ENCODE data around the gene LIAS.
"Not testable (repeated sequence)": the region's sequence is repeated elsewhere in the genome, so short reads cannot be mapped to it uniquely, and the experiment has no call there.

Gene LIAS

DNA sequence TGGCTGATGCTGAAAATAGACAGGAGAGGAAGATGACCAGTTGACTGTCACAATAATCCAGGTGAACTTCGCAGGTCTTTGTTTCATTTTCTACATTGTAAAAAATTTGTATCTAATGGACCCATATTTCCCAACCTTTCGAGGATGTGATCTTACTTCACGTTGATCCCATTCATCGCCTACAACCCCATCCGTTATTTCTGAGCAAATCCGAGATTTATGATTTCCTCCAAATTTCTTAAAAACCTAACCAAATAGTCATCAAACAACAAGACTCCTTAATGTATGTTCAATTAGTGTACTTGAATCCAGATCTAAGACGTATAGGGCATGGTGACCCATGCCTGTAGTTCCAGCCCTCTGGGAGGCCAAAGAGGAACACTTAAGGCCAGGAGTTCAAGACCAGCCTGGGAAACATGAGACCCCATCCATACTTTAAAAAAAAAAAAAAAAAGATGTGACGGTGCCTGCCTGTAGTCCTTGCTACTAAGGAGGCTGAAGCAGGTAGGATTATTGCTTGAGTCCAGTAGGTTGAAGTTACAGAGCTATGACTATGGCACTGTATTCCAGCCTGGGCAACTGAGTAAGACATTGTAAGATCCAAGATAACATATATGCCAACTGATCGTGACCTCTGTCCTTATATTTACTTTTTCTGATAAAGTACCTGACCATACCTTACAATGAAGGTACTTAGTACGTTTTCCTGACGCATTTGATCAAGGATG lies 5.8 kb upstream of the LIAS start:
- Histone ChIP-seq H3K27me3 (ENCODE audit: control insufficient read depth in 5 of 5, insufficient read depth in 4 of 5, low read length in 5 of 5) (no peaks in the 10 kb centered on the region), H3K9me3 (ENCODE audit: control insufficient read depth in 5 of 5, low read length in 5 of 5) (no peaks in the 10 kb centered on the region), H3K4me1 (ENCODE audit: control insufficient read depth in 5 of 5, insufficient read depth in 5 of 5, low read length in 5 of 5) (peaks cover 5 to 64% (median 33%) of the 10 kb centered on the region in 5 donors), H3K4me3 (ENCODE audit: low read depth in 1 of 5, low read length in 5 of 5) (no peak overlapping the region), H3K27ac (ENCODE audit: low read depth, low read length) (no peak overlapping the region), H3K36me3 (ENCODE audit: control insufficient read depth in 5 of 5, insufficient read depth in 5 of 5, low read length in 5 of 5) (peaks cover 52 to 70% (median 54%) of the 10 kb centered on the region in 5 donors), H3K9ac (ENCODE audit: low read length in 5 of 5) (no peak overlapping the region)

GRCh38 chr4:39453738-39454137 lies 5.1 kb upstream of the LIAS start:
- Histone ChIP-seq H3K4me1 (ENCODE audit: control insufficient read depth in 5 of 5, insufficient read depth in 5 of 5, low read length in 5 of 5) (peaks cover 5 to 58% (median 35%) of the 10 kb centered on the region in 5 donors), H3K9ac (ENCODE audit: low read length in 5 of 5) (no peak overlapping the region), H3K36me3 (ENCODE audit: control insufficient read depth in 5 of 5, insufficient read depth in 5 of 5, low read length in 5 of 5) (peaks cover 48 to 66% (median 54%) of the 10 kb centered on the region in 5 donors), H3K9me3 (ENCODE audit: control insufficient read depth in 5 of 5, low read length in 5 of 5) (no peaks in the 10 kb centered on the region), H3K4me3 (ENCODE audit: low read depth in 1 of 5, low read length in 5 of 5) (no peak overlapping the region), H3K27ac (ENCODE audit: low read depth, low read length) (no peak overlapping the region), H3K27me3 (ENCODE audit: control insufficient read depth in 5 of 5, insufficient read depth in 4 of 5, low read length in 5 of 5) (no peaks in the 10 kb centered on the region)

DNA sequence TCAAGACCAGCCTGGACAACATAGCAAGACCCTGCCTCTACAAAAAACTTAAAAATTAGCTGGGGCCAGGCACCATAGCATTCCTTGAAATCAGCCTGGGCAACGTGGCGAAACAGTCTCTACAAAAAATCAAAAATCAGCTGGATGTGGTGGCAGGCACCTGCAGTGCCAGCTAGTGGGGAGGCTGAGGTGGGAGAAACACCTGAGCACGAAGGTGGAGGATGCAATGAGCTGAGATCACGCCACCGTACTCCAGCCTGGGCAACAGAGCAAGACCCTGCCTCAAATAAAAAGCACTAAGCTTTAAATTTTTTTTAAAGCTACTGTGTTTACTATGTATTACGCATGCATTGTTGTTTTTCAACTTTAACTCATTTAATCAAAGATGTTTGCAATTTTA lies 3.4 kb upstream of the LIAS start:
- peaks cover 5 to 57% (median 43%) of the 10 kb centered on the region in 5 donors for H3K4me1 ChIP-seq (ENCODE audit: control insufficient read depth in 5 of 5, insufficient read depth in 5 of 5, low read length in 5 of 5)
- no peak overlapping the region for H3K27ac ChIP-seq (ENCODE audit: low read depth, low read length)
- peaks cover 41 to 62% (median 54%) of the 10 kb centered on the region in 5 donors for H3K36me3 ChIP-seq (ENCODE audit: control insufficient read depth in 5 of 5, insufficient read depth in 5 of 5, low read length in 5 of 5)
- H3K9ac ChIP-seq (ENCODE audit: low read length in 5 of 5): peak overlapping the region in 1 of 5 donors; percentile 97
- no peaks in the 10 kb centered on the region for H3K9me3 ChIP-seq (ENCODE audit: control insufficient read depth in 5 of 5, low read length in 5 of 5)
- no peaks in the 10 kb centered on the region for H3K27me3 ChIP-seq (ENCODE audit: control insufficient read depth in 5 of 5, insufficient read depth in 4 of 5, low read length in 5 of 5)
- H3K4me3 ChIP-seq (ENCODE audit: low read depth in 1 of 5, low read length in 5 of 5): no peak overlapping the region

DNA sequence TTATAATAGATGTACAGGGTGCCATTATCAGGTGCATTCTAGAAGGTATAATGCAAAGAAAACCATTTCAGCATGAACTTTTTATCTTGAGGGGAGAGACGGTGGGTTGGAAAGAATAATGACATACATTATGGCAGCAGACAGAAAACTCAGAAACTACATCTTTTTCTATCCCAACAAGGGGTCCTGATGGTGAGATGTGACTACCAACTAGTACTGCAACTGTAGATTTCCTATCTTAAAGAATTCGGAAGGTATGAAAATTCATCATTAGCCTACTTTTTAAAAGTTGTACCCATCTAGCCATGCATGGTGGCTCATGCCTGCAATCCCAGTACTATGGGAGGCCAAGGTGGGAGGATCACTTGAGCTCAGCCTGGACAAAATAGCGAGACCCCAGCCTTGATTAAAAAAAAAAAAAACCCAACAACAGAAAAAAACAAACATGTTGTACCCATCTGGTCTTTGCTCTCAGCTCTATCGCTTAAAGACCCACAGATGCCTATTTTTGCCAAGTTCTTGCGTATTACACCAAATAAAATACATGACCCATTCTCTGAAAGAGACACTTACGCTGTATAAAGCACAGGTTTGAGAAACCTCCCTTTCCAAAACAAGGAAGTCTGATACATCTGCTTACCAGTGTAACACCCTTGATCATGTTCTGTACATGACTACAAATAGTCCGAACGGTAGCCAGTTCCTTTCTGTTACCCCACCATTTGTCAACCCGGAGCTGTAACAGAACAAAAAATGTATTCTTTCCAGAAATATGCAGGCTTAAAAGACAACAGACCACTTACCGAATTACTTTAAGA lies 1.7 kb upstream of the LIAS start:
- peak overlapping the region; percentile 87 to 99 (median 93) for H3K4me3 ChIP-seq (ENCODE audit: low read depth in 1 of 5, low read length in 5 of 5)
- peaks cover 43 to 57% (median 49%) of the 10 kb centered on the region in 5 donors for H3K36me3 ChIP-seq (ENCODE audit: control insufficient read depth in 5 of 5, insufficient read depth in 5 of 5, low read length in 5 of 5)
- no peaks in the 10 kb centered on the region for H3K27me3 ChIP-seq (ENCODE audit: control insufficient read depth in 5 of 5, insufficient read depth in 4 of 5, low read length in 5 of 5)
- H3K27ac ChIP-seq (ENCODE audit: low read depth, low read length): peak overlapping the region; percentile 98
- H3K9ac ChIP-seq (ENCODE audit: low read length in 5 of 5): peak overlapping the region; percentile 97 to 100 (median 98)
- no peaks in the 10 kb centered on the region for H3K9me3 ChIP-seq (ENCODE audit: control insufficient read depth in 5 of 5, low read length in 5 of 5)
- H3K4me1 ChIP-seq (ENCODE audit: control insufficient read depth in 5 of 5, insufficient read depth in 5 of 5, low read length in 5 of 5): peaks cover 5 to 41% (median 37%) of the 10 kb centered on the region in 5 donors

DNA sequence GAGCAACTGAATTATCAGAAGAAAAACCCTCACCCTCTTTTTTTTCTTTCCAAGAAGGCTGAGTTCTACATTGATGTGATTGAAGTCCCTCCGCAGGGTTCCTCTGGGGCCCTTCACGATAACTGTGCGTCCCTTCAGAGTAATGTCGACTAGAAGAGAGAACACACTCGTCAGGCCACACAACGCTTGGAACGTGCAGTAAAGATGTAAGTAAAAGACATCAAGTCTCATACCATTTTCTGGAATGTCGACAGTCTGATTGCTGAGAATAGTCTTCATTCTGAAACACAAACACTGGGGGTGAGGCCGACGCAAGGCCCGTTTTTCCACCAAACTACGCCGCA lies 723 bp upstream of the LIAS start:
- Histone ChIP-seq H3K27ac (ENCODE audit: low read depth, low read length) (peak overlapping the region; percentile 98), H3K4me1 (ENCODE audit: control insufficient read depth in 5 of 5, insufficient read depth in 5 of 5, low read length in 5 of 5) (peaks cover 5 to 40% (median 37%) of the 10 kb centered on the region in 5 donors), H3K4me3 (ENCODE audit: low read depth in 1 of 5, low read length in 5 of 5) (peak overlapping the region; percentile 87 to 99 (median 93)), H3K36me3 (ENCODE audit: control insufficient read depth in 5 of 5, insufficient read depth in 5 of 5, low read length in 5 of 5) (peaks cover 38 to 53% (median 47%) of the 10 kb centered on the region in 5 donors), H3K9ac (ENCODE audit: low read length in 5 of 5) (peak overlapping the region; percentile 97 to 100 (median 98))
- H3K9me3 ChIP-seq (ENCODE audit: control insufficient read depth in 5 of 5, low read length in 5 of 5); H3K27me3 ChIP-seq (ENCODE audit: control insufficient read depth in 5 of 5, insufficient read depth in 4 of 5, low read length in 5 of 5): not testable (repeated sequence)

GRCh38 chr4:39464886-39465501 lies 6.1 kb downstream of the LIAS start:
- Histone ChIP-seq H3K27ac (ENCODE audit: low read depth, low read length) (no peak overlapping the region), H3K9ac (ENCODE audit: low read length in 5 of 5) (no peak overlapping the region), H3K36me3 (ENCODE audit: control insufficient read depth in 5 of 5, insufficient read depth in 5 of 5, low read length in 5 of 5) (peaks cover 18 to 36% (median 30%) of the 10 kb centered on the region in 5 donors), H3K9me3 (ENCODE audit: control insufficient read depth in 5 of 5, low read length in 5 of 5) (no peaks in the 10 kb centered on the region), H3K4me3 (ENCODE audit: low read depth in 1 of 5, low read length in 5 of 5) (no peak overlapping the region), H3K27me3 (ENCODE audit: control insufficient read depth in 5 of 5, insufficient read depth in 4 of 5, low read length in 5 of 5) (no peaks in the 10 kb centered on the region), H3K4me1 (ENCODE audit: control insufficient read depth in 5 of 5, insufficient read depth in 5 of 5, low read length in 5 of 5) (peaks cover 0 to 9% (median 7%) of the 10 kb centered on the region in 5 donors)

- Histone ChIP-seq H3K9me3 (ENCODE audit: control insufficient read depth in 5 of 5, low read length in 5 of 5) (no peaks in the 10 kb centered on the region), H3K4me1 (ENCODE audit: control insufficient read depth in 5 of 5, insufficient read depth in 5 of 5, low read length in 5 of 5) (peaks cover 0 to 10% (median 7%) of the 10 kb centered on the region in 5 donors), H3K27ac (ENCODE audit: low read depth, low read length) (no peak overlapping the region), H3K36me3 (ENCODE audit: control insufficient read depth in 5 of 5, insufficient read depth in 5 of 5, low read length in 5 of 5) (peaks cover 11 to 30% (median 26%) of the 10 kb centered on the region in 5 donors), H3K4me3 (ENCODE audit: low read depth in 1 of 5, low read length in 5 of 5) (no peak overlapping the region), H3K27me3 (ENCODE audit: control insufficient read depth in 5 of 5, insufficient read depth in 4 of 5, low read length in 5 of 5) (no peaks in the 10 kb centered on the region), H3K9ac (ENCODE audit: low read length in 5 of 5) (peak overlapping the region in 2 of 5 donors; percentile 13 to 20)
Measured at GRCh38 chr4:39466747-39467146, 7.9 kb downstream of the LIAS start.

- H3K36me3 ChIP-seq (ENCODE audit: control insufficient read depth in 5 of 5, insufficient read depth in 5 of 5, low read length in 5 of 5): peaks cover 11 to 30% (median 27%) of the 10 kb centered on the region in 5 donors
- no peaks in the 10 kb centered on the region for H3K27me3 ChIP-seq (ENCODE audit: control insufficient read depth in 5 of 5, insufficient read depth in 4 of 5, low read length in 5 of 5)
- peak overlapping the region in 1 of 5 donors; percentile 39 for H3K9ac ChIP-seq (ENCODE audit: low read length in 5 of 5)
- H3K27ac ChIP-seq (ENCODE audit: low read depth, low read length): no peak overlapping the region
- no peaks in the 10 kb centered on the region for H3K9me3 ChIP-seq (ENCODE audit: control insufficient read depth in 5 of 5, low read length in 5 of 5)
- peaks cover 0 to 10% (median 8%) of the 10 kb centered on the region in 5 donors for H3K4me1 ChIP-seq (ENCODE audit: control insufficient read depth in 5 of 5, insufficient read depth in 5 of 5, low read length in 5 of 5)
- H3K4me3 ChIP-seq (ENCODE audit: low read depth in 1 of 5, low read length in 5 of 5): no peak overlapping the region
Measured at GRCh38 chr4:39467464-39467863, 8.6 kb downstream of the LIAS start.

DNA sequence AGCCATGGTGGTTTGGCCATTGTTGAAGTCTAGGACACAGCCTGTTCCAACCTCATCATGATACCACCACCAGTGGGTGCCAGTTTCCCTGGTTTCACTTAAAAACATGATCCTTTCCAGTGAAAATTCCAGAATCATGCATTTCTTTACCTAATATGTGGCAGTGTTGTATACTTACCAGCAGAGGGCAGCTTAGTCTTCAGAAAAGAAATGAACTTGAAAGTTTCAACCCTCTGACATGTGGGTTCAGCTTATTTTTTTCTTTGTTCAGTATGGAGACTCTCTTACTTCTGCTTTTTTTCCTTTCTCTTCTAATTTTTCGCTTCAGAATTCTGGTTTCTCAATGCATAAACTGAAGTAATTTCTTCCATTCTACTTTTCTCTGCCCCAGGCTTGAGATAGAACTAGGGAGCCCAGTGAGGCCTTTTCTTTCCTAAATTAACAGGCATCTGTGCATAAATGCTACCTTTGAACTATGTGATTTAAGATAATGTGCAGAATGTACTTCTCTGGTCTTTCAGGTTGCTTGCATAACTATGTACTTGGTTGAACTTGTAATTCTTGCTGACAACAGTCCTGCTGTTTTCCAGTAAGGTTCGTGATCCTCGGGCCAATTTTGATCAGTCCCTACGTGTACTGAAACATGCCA lies 10.7 kb downstream of the LIAS start:
- H3K9ac ChIP-seq (ENCODE audit: low read length in 5 of 5): peak overlapping the region in 3 of 5 donors; percentile 19 to 74 (median 24)
- peaks cover 0 to 11% (median 8%) of the 10 kb centered on the region in 5 donors for H3K4me1 ChIP-seq (ENCODE audit: control insufficient read depth in 5 of 5, insufficient read depth in 5 of 5, low read length in 5 of 5)
- H3K27ac ChIP-seq (ENCODE audit: low read depth, low read length): peak overlapping the region; percentile 69
- no peaks in the 10 kb centered on the region for H3K9me3 ChIP-seq (ENCODE audit: control insufficient read depth in 5 of 5, low read length in 5 of 5)
- no peak overlapping the region for H3K4me3 ChIP-seq (ENCODE audit: low read depth in 1 of 5, low read length in 5 of 5)
- peaks cover 9 to 18% (median 13%) of the 10 kb centered on the region in 5 donors for H3K36me3 ChIP-seq (ENCODE audit: control insufficient read depth in 5 of 5, insufficient read depth in 5 of 5, low read length in 5 of 5)
- no peaks in the 10 kb centered on the region for H3K27me3 ChIP-seq (ENCODE audit: control insufficient read depth in 5 of 5, insufficient read depth in 4 of 5, low read length in 5 of 5)

Measured in subcutaneous abdominal adipose tissue (tissue), 5 donors.